ENCODE results near the gene BPIFA1. TPM values are rescaled to one million over a fixed set of nuclear protein-coding genes. Genes with fewer than 3 reads are reported as not detected.

The BPIFA1 gene
- polyA plus RNA-seq, 3 donors: not detected

DNA sequence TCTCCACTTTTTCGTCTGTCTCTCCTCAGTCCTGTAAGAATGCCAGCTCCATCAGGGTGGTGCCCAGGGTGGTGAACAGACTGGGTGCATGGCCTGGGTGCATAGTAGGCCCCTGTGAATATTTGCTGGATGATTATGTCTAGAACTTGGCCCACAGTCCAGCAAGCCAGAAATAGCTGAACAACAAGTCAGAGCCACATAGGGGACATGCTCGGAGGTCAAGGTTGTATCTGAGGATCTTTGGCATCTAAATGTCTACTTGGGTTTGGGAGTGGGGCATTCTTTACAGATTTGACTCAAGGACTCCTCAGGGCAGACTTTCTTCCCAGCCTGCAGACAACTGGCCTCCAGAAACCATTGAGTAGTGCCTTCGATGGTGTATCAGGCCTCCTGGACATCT lies 36.8 kb upstream of the BPIFA1 start:
- H3K27me3 ChIP-seq (ENCODE audit: control insufficient read depth in 2 of 2, insufficient read depth in 2 of 2, low read length in 2 of 2): no peaks in the 10 kb centered on the region
- H3K9me3 Mint-ChIP-seq: no peaks in the 10 kb centered on the region
- H3K4me3 ChIP-seq (replicated peaks in 1 of 3; ENCODE audit: low read depth in 2 of 3, low read length in 3 of 3): no peak overlapping the region
- no peaks in the 10 kb centered on the region for H3K4me1 Mint-ChIP-seq
- no peaks in the 10 kb centered on the region for H3K79me2 ChIP-seq (ENCODE audit: insufficient read depth, low read length)
- no peak overlapping the region for H3K4me2 ChIP-seq (replicated peaks; ENCODE audit: extremely low read depth, low read length, poor library complexity, severe bottlenecking)
- no peak overlapping the region for H3K27ac Mint-ChIP-seq
- no peak overlapping the region for H2AFZ ChIP-seq (ENCODE audit: insufficient read depth, low read depth, low read length, poor library complexity, severe bottlenecking)
- H3K27ac ChIP-seq (ENCODE audit: low read depth in 1 of 2, low read length in 2 of 2): no peak overlapping the region
- H4K20me1 ChIP-seq (ENCODE audit: insufficient read depth, low read length): no peaks in the 10 kb centered on the region
- no peaks in the 10 kb centered on the region for H3K4me1 ChIP-seq (ENCODE audit: control insufficient read depth in 1 of 2, insufficient read depth in 2 of 2, low read length in 2 of 2)
- H3K9me3 ChIP-seq (replicated peaks in 1 of 2; ENCODE audit: control insufficient read depth in 1 of 2, insufficient read depth in 1 of 2, low read length in 2 of 2): no peaks in the 10 kb centered on the region
- no peaks in the 10 kb centered on the region for H3K36me3 Mint-ChIP-seq
- H3K9ac ChIP-seq (ENCODE audit: insufficient read depth, low read length, poor library complexity, severe bottlenecking): no peak overlapping the region
- H3K36me3 ChIP-seq (replicated peaks in 1 of 2; ENCODE audit: control insufficient read depth in 1 of 2, insufficient read depth in 2 of 2, low read length in 2 of 2): no peaks in the 10 kb centered on the region
- no peak for DNase-seq
- intact Hi-C loops (cut with micrococcal nuclease): no loop called here
- no peak overlapping the region for H3K4me3 Mint-ChIP-seq
- WGBS (ENCODE audit: insufficient coverage): 89% methylated on average over 1 of the region's 3 CpGs
- peaks cover 5 to 14% (median 6%) of the 10 kb centered on the region in 3 donors for H3K27me3 Mint-ChIP-seq (ENCODE audit: low read depth in 3 of 3)
- no peak for TF ChIP-seq CTCF (IDR thresholded peaks at IDR 0.05)

DNA sequence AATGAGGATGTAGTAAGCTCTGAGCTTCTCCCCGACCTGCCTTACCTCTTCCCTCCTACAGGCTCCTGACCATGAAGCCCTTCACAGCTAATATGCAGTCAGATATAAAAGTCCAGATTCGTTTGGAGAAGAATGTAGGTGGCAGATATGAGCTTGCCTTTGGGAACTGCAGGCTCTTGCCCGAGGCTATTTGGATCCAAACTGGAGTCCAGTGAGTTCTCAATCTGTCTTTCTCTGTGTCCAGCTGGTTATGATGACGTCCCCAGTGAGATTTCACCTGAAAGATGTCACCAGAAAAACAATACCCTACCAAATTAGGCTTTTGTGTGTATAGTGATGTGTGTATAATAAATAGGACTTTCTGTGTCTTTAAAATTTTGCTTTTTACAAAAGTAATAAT lies 33.3 kb upstream of the BPIFA1 start:
- no peak for TF ChIP-seq CTCF (IDR thresholded peaks at IDR 0.05)
- H3K9ac ChIP-seq (ENCODE audit: insufficient read depth, low read length, poor library complexity, severe bottlenecking): no peak overlapping the region
- H3K27me3 Mint-ChIP-seq (ENCODE audit: low read depth in 3 of 3): peaks cover 5 to 12% (median 6%) of the 10 kb centered on the region in 3 donors

More for the DNA sequence above, 33.3 kb upstream of the BPIFA1 start:
- WGBS (ENCODE audit: insufficient coverage): 70% methylated on average over 2 of the region's 4 CpGs
- no peak overlapping the region for H3K4me2 ChIP-seq (replicated peaks; ENCODE audit: extremely low read depth, low read length, poor library complexity, severe bottlenecking)
- Mint-ChIP-seq H3K9me3 (no peaks in the 10 kb centered on the region), H3K4me3 (no peak overlapping the region), H3K4me1 (no peaks in the 10 kb centered on the region), H3K27ac (no peak overlapping the region), H3K36me3 (no peaks in the 10 kb centered on the region)
- no peak for DNase-seq
- no peaks in the 10 kb centered on the region for H3K27me3 ChIP-seq (ENCODE audit: control insufficient read depth in 2 of 2, insufficient read depth in 2 of 2, low read length in 2 of 2)
- no peak overlapping the region for H3K4me3 ChIP-seq (replicated peaks in 1 of 3; ENCODE audit: low read depth in 2 of 3, low read length in 3 of 3)
- H3K9me3 ChIP-seq (replicated peaks in 1 of 2; ENCODE audit: control insufficient read depth in 1 of 2, insufficient read depth in 1 of 2, low read length in 2 of 2): no peaks in the 10 kb centered on the region
- H2AFZ ChIP-seq (ENCODE audit: insufficient read depth, low read depth, low read length, poor library complexity, severe bottlenecking): no peak overlapping the region
- no peaks in the 10 kb centered on the region for H3K79me2 ChIP-seq (ENCODE audit: insufficient read depth, low read length)
- no peaks in the 10 kb centered on the region for H3K36me3 ChIP-seq (replicated peaks in 1 of 2; ENCODE audit: control insufficient read depth in 1 of 2, insufficient read depth in 2 of 2, low read length in 2 of 2)
- H3K27ac ChIP-seq (ENCODE audit: low read depth in 1 of 2, low read length in 2 of 2): no peak overlapping the region
- intact Hi-C loops (cut with micrococcal nuclease): no loop called here
- H3K4me1 ChIP-seq (ENCODE audit: control insufficient read depth in 1 of 2, insufficient read depth in 2 of 2, low read length in 2 of 2): no peaks in the 10 kb centered on the region
- H4K20me1 ChIP-seq (ENCODE audit: insufficient read depth, low read length): no peaks in the 10 kb centered on the region

All from CD14-positive monocyte (primary cell).